ENCODE measurements around the gene TVP23A.

DNA sequence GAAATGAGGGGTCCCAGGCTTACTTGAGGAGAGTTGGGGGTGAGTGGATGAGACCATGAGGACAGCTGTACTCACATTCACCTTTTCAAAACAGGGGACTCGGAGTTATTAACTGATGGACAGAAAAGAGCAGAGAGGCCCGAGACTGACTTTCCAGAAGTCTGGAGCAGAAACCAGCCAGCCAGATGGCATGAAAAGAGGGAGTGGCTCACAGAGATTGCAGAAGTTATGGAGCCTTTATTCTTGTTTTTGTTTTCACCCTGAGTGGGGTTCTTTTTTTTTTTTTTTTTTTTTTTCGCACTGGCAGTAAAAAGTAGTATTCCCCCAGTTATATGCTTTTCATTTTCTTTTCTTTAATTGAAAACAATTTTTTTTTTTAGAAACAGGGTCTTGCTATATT lies 18.9 kb downstream of the TVP23A start:
- TF ChIP-seq, protein P1, sequence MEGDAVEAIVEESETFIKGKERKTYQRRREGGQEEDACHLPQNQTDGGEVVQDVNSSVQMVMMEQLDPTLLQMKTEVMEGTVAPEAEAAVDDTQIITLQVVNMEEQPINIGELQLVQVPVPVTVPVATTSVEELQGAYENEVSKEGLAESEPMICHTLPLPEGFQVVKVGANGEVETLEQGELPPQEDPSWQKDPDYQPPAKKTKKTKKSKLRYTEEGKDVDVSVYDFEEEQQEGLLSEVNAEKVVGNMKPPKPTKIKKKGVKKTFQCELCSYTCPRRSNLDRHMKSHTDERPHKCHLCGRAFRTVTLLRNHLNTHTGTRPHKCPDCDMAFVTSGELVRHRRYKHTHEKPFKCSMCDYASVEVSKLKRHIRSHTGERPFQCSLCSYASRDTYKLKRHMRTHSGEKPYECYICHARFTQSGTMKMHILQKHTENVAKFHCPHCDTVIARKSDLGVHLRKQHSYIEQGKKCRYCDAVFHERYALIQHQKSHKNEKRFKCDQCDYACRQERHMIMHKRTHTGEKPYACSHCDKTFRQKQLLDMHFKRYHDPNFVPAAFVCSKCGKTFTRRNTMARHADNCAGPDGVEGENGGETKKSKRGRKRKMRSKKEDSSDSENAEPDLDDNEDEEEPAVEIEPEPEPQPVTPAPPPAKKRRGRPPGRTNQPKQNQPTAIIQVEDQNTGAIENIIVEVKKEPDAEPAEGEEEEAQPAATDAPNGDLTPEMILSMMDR (IDR thresholded peaks at IDR 0.05) = no peak
- TF ChIP-seq ZFX (IDR thresholded peaks at IDR 0.05; ENCODE audit: borderline replicate concordance) = no peak
